ENCODE measurements around the gene RNF144A.

RNF144A gene

GRCh38 chr2:6914828-6915227, 2.4 kb upstream of the RNF144A start:
- peak; percentile 60 for TF ChIP-seq NFIC (IDR thresholded peaks at IDR 0.05)
- no peak for TF ChIP-seq REST (IDR thresholded peaks at IDR 0.05; ENCODE audit: low read depth)
- TF ChIP-seq CEBPB (IDR thresholded peaks at IDR 0.05): no peak

GRCh38 chr2:6915399-6915798, 1.8 kb upstream of the RNF144A start:
- TF ChIP-seq ZBTB7A (IDR thresholded peaks at IDR 0.05; ENCODE audit: low read depth): no peak
- TF ChIP-seq CEBPB (IDR thresholded peaks at IDR 0.05): no peak
- TF ChIP-seq NFIC (IDR thresholded peaks at IDR 0.05): no peak
- no peak for TF ChIP-seq CREB1 (IDR thresholded peaks at IDR 0.05; ENCODE audit: low read depth)
- TF ChIP-seq USF1 (IDR thresholded peaks at IDR 0.05): no peak
- TF ChIP-seq TEAD4 (IDR thresholded peaks at IDR 0.05): no peak
- no peak for TF ChIP-seq REST (IDR thresholded peaks at IDR 0.05; ENCODE audit: low read depth)
- no peak for TF ChIP-seq RAD21 (IDR thresholded peaks at IDR 0.05; ENCODE audit: low read depth)
- TF ChIP-seq YY1 (IDR thresholded peaks at IDR 0.05; ENCODE audit: low read depth): no peak
- TF ChIP-seq TAF1 (IDR thresholded peaks at IDR 0.05; ENCODE audit: low read depth): no peak
- TF ChIP-seq EP300 (IDR thresholded peaks at IDR 0.05; ENCODE audit: borderline replicate concordance): no peak
- TF ChIP-seq FOXM1 (IDR thresholded peaks at IDR 0.05; ENCODE audit: borderline replicate concordance, low read depth): no peak
- TF ChIP-seq EGR1 (IDR thresholded peaks at IDR 0.05): no peak
- TF ChIP-seq TCF12 (IDR thresholded peaks at IDR 0.05; ENCODE audit: low read depth): no peak

GRCh38 chr2:6916224-6916623, 988 bp upstream of the RNF144A start:
- TF ChIP-seq MAX (IDR thresholded peaks at IDR 0.05) (no peak), EP300 (IDR thresholded peaks at IDR 0.05; ENCODE audit: borderline replicate concordance) (no peak), TEAD4 (IDR thresholded peaks at IDR 0.05) (no peak), YY1 (IDR thresholded peaks at IDR 0.05; ENCODE audit: low read depth) (no peak), TCF12 (IDR thresholded peaks at IDR 0.05; ENCODE audit: low read depth) (no peak), TAF1 (IDR thresholded peaks at IDR 0.05; ENCODE audit: low read depth) (no peak), RAD21 (IDR thresholded peaks at IDR 0.05; ENCODE audit: low read depth) (no peak)

GRCh38 chr2:6916736-6917070, 509 bp upstream of the RNF144A start:
- no peak for TF ChIP-seq FOXM1 (IDR thresholded peaks at IDR 0.05; ENCODE audit: borderline replicate concordance, low read depth)
- no peak for TF ChIP-seq CEBPB (IDR thresholded peaks at IDR 0.05)

GRCh38 chr2:6917761-6918421, 679 bp downstream of the RNF144A start:
- TF ChIP-seq ZBTB7A (IDR thresholded peaks at IDR 0.05; ENCODE audit: low read depth) (peak; percentile 60; the same call in 1 of the 2 replicates), RAD21 (IDR thresholded peaks at IDR 0.05; ENCODE audit: low read depth) (no peak)

GRCh38 chr2:6919901-6920742, 2.9 kb downstream of the RNF144A start:
- TF ChIP-seq NFIC (IDR thresholded peaks at IDR 0.05) (no peak), MAX (IDR thresholded peaks at IDR 0.05) (no peak), EGR1 (IDR thresholded peaks at IDR 0.05) (no peak), RAD21 (IDR thresholded peaks at IDR 0.05; ENCODE audit: low read depth) (no peak)

- TF ChIP-seq CREB1 (IDR thresholded peaks at IDR 0.05; ENCODE audit: low read depth) (no peak), MAX (IDR thresholded peaks at IDR 0.05) (no peak), RAD21 (IDR thresholded peaks at IDR 0.05; ENCODE audit: low read depth) (no peak), ZBTB7A (IDR thresholded peaks at IDR 0.05; ENCODE audit: low read depth) (no peak)
These were observed 3.5 kb downstream of the RNF144A start for GRCh38 chr2:6920743-6921064.

Measured in Ishikawa (cell line).